B cell (primary cell): ENCODE measurements around the gene UBE2J1. TPM values are rescaled to one million over a fixed set of nuclear protein-coding genes. Genes with fewer than 3 reads are reported as not detected.

Source experiments
- ATAC-seq: fragments of 200-7000 bp; cut with Tn5 transposase; one replicate; pipeline ENCODE4 v1.10.0; 2021; ENCODE audit warnings: low read depth, mild to moderate bottlenecking, moderate number of reproducible peaks, moderate library complexity
- CTCF ChIA-PET: fragments of 350-600 bp; sonication (Branson Sonifier 250); formaldehyde crosslinking; loops from one replicate; lab custom pipeline; 2021; ENCODE audit warnings: antibody characterized with exemption, inconsistent platforms; lab: Charles Lee
- POLR2A ChIA-PET: fragments of 350-600 bp; sonication (Branson Sonifier 250); formaldehyde crosslinking; loops from one replicate; lab custom pipeline; 2021; ENCODE audit warnings: antibody characterized with exemption; lab: Charles Lee
- DNase-seq: peaks from one replicate; pipeline ENCODE4 v3.0.0; 2013
- H2AFZ ChIP-seq: 2 replicates; pipeline ENCODE4 v1.6.1; 2012; ENCODE audit warnings: mild to moderate bottlenecking, low read depth, low read length; ENCODE audit not compliant: insufficient read depth, poor library complexity, severe bottlenecking
- H3K27ac ChIP-seq, 2 donors: 1 replicate in 1 of 2; 2 replicates in 1 of 2; pipeline ENCODE4 v1.5.1; 2012 to 2013; ENCODE audit warnings: low read length in 2 of 2, mild to moderate bottlenecking in 2 of 2, moderate library complexity in 1 of 2
- H3K27me3 ChIP-seq, 4 experiments: fragments of 200-600 bp in 1 of 4; sonication (generic) in 1 of 4; replicated peaks in 1 of 4; 1 replicate in 2 of 4; 2 replicates in 2 of 4; pipeline versions ENCODE4 v1.6.1 to v1.7.0; 2013 to 2016; ENCODE audit warnings: low read length in 3 of 4, mild to moderate bottlenecking in 2 of 4, mixed read lengths in 1 of 4, moderate library complexity in 1 of 4; ENCODE audit not compliant: insufficient read depth in 4 of 4, control insufficient read depth in 3 of 4; ENCODE audit errors: control extremely low read depth in 1 of 4
- H3K36me3 ChIP-seq, 2 experiments: replicated peaks in 1 of 2; 1 replicate in 1 of 2; 2 replicates in 1 of 2; pipeline versions ENCODE4 v1.6.1 to v1.7.1; 2013; ENCODE audit warnings: low read length in 1 of 2; ENCODE audit not compliant: insufficient read depth in 2 of 2, control insufficient read depth in 1 of 2; ENCODE audit errors: control extremely low read depth in 1 of 2, extremely low read depth in 1 of 2
- H3K4me1 ChIP-seq, 2 donors: fragments of 200-600 bp in 1 of 2; sonication (generic) in 1 of 2; 1 replicate in 1 of 2; 2 replicates in 1 of 2; pipeline versions ENCODE4 v1.5.1 to v1.6.1; 2013 to 2017; ENCODE audit warnings: low read length in 2 of 2; ENCODE audit not compliant: control insufficient read depth in 2 of 2, insufficient read depth in 2 of 2
- H3K4me2 ChIP-seq: replicated peaks from 2 replicates; pipeline ENCODE3; 2012; ENCODE audit warnings: mild to moderate bottlenecking, low read depth, low read length; ENCODE audit not compliant: poor library complexity, severe bottlenecking
- H3K4me3 ChIP-seq, 5 experiments: fragments of 200-600 bp in 1 of 5; sonication (generic) in 1 of 5; 1 replicate in 3 of 5; 2 replicates in 2 of 5; pipeline versions ENCODE4 v1.5.1 to v1.7.0; 2011 to 2016; ENCODE audit warnings: low read length in 4 of 5, mild to moderate bottlenecking in 4 of 5, low read depth in 2 of 5, control low read depth in 1 of 5, moderate library complexity in 1 of 5; ENCODE audit not compliant: insufficient read depth in 1 of 5; ENCODE audit errors: control extremely low read depth in 1 of 5, extremely low read depth in 1 of 5
- H3K79me2 ChIP-seq: fragments of 200-600 bp; sonication (generic); one replicate; pipeline ENCODE4 v1.6.0; 2016; ENCODE audit warnings: low read length; ENCODE audit not compliant: control insufficient read depth, insufficient read depth
- H3K9ac ChIP-seq: fragments of 200-600 bp; sonication (generic); 2 replicates; pipeline ENCODE4 v1.6.1; 2017; ENCODE audit warnings: mild to moderate bottlenecking, low read length, moderate library complexity
- H3K9me3 ChIP-seq, 3 donors: one replicate each; pipeline versions ENCODE4 v1.6.1 to v1.7.1; 2013; ENCODE audit warnings: low read length in 2 of 3; ENCODE audit not compliant: control insufficient read depth in 2 of 3, insufficient read depth in 1 of 3; ENCODE audit errors: control extremely low read depth in 1 of 3
- H4K20me1 ChIP-seq: 2 replicates; pipeline ENCODE4 v1.6.0; 2012; ENCODE audit warnings: mild to moderate bottlenecking, low read length; ENCODE audit not compliant: insufficient read depth, control insufficient read depth, poor library complexity, severe bottlenecking
- H3K27ac Mint-ChIP-seq: one replicate; pipeline ENCODE4 v1.8.0; 2021; ENCODE audit warnings: mixed read lengths
- H3K27me3 Mint-ChIP-seq: one replicate; pipeline ENCODE4 v1.8.0; 2021; ENCODE audit warnings: mixed read lengths
- H3K4me1 Mint-ChIP-seq: one replicate; pipeline ENCODE4 v1.8.0; 2021; ENCODE audit warnings: mixed read lengths
- H3K4me3 Mint-ChIP-seq: one replicate; pipeline ENCODE4 v1.8.0; 2021; ENCODE audit warnings: mixed read lengths
- H3K9me3 Mint-ChIP-seq: one replicate; pipeline ENCODE4 v1.8.0; 2022; ENCODE audit warnings: mixed read lengths; ENCODE audit not compliant: insufficient read depth
- CTCF ChIP-seq: fragments of 200-600 bp; IDR thresholded peaks from one replicate; pipeline ENCODE4 v1.8.0; 2022; ENCODE audit warnings: antibody characterized with exemption, mild to moderate bottlenecking
- EZH2 ChIP-seq: IDR thresholded peaks from 2 replicates; pipeline ENCODE4 v1.6.1; 2012; ENCODE audit warnings: borderline replicate concordance, low read depth, mild to moderate bottlenecking, moderate library complexity, low read length; ENCODE audit not compliant: insufficient read depth, poor library complexity, severe bottlenecking
- WGBS: methylation state at CpG from one replicate; pipeline ENCODE4 v1.1.5; 2013; ENCODE audit warnings: missing lambda C conversion rate; ENCODE audit not compliant: insufficient coverage; 5-methylcytosine and 5-hydroxymethylcytosine counted together
- intact Hi-C: fragments of 100-400 bp; cut with micrococcal nuclease; formaldehyde crosslinking; loops from one replicate; pipeline ENCODE4 v1.10.0; 2022
- polyA plus RNA-seq: library from polyadenylated mRNA; depleted of rRNA; stranded (reverse); fragments of >200 nt; gene quantifications from 2 replicates; pipeline ENCODE4 v1.2.3, GENCODE V29; 2012
- total RNA-seq, 2 donors: library from RNA; stranded (reverse); fragments of 120-200 nt in 1 of 2; gene quantifications; 1 replicate in 1 of 2; 2 replicates in 1 of 2; pipeline versions ENCODE4 v1.2.3 to v1.2.4, GENCODE V29; 2013 to 2022

UBE2J1 gene
- total and polyA plus RNA-seq, 2 donors (not counting 1 experiment from before 2014, with no cell fraction given), result 31.1 to 55.6 TPM

GRCh38 chr6:89313006-89313405, 39.5 kb downstream of the UBE2J1 start:
- intact Hi-C loops, result no loop called here
- H3K27ac Mint-ChIP-seq, result no peak overlapping the region

More at GRCh38 chr6:89313006-89313405, 39.5 kb downstream of the UBE2J1 start:
- no peak overlapping the region for H3K4me2 ChIP-seq
- no peak for ATAC-seq
- Mint-ChIP-seq H3K9me3 (no peaks in the 10 kb centered on the region), H3K4me3 (no peak overlapping the region), H3K4me1 (peaks cover 13% of the 10 kb centered on the region), H3K27me3 (no peaks in the 10 kb centered on the region)
- H3K27ac ChIP-seq, result no peak overlapping the region
- H3K79me2 ChIP-seq, result no peaks in the 10 kb centered on the region
- no peaks in the 10 kb centered on the region for H3K4me1 ChIP-seq
- no peak overlapping the region for H3K4me3 ChIP-seq
- H3K9me3 ChIP-seq, result no peaks in the 10 kb centered on the region
- TF ChIP-seq CTCF, result no peak
- TF ChIP-seq EZH2, result no peak
- H2AFZ ChIP-seq, result no peak overlapping the region
- ChIA-PET CTCF (no interaction called here), POLR2A (no interaction called here)
- WGBS, result 83% methylated on average over 1 of the region's 1 CpG
- H3K27me3 ChIP-seq, result no peaks in the 10 kb centered on the region
- no peak for DNase-seq
- peaks cover 1 to 4% of the 10 kb centered on the region in 2 experiments for H3K36me3 ChIP-seq
- no peaks in the 10 kb centered on the region for H4K20me1 ChIP-seq
- no peak overlapping the region for H3K9ac ChIP-seq
